ENCODE data around the gene SMYD2. TPM values are rescaled to one million over a fixed set of nuclear protein-coding genes. Genes with fewer than 3 reads are reported as not detected.

SMYD2 gene
- total and polyA plus RNA-seq, 2 experiments from 2014 or later: 3.6 to 5.9 TPM

- no peak for ATAC-seq
- peaks cover 59% of the 10 kb centered on the region for H3K27me3 Mint-ChIP-seq (ENCODE audit: insufficient read depth, low read depth, poor library complexity)
- peak overlapping the region; percentile 56 for H3K4me3 Mint-ChIP-seq
- Histone ChIP-seq H3K27ac (ENCODE audit: low read depth) (no peak overlapping the region), H2AFZ (no peak overlapping the region), H3K4me3 (peak overlapping the region; percentile 11; the same call in 1 of the 2 replicates), H4K20me1 (replicated peaks; ENCODE audit: insufficient read depth) (no peaks in the 10 kb centered on the region), H3K36me3 (ENCODE audit: insufficient read depth) (no peaks in the 10 kb centered on the region), H3K9me2 (ENCODE audit: insufficient read depth) (no peaks in the 10 kb centered on the region), H3K4me1 (ENCODE audit: insufficient read depth) (peaks cover 25% of the 10 kb centered on the region), H3K4me2 (peak overlapping the region; percentile 37), H3K79me2 (replicated peaks; ENCODE audit: insufficient read depth) (no peaks in the 10 kb centered on the region), H3K27me3 (ENCODE audit: insufficient read depth) (peaks cover 52% of the 10 kb centered on the region), H3F3A (replicated peaks; ENCODE audit: low read depth) (no peaks in the 10 kb centered on the region)
- H3K36me3 Mint-ChIP-seq (ENCODE audit: low read depth): peaks cover 3% of the 10 kb centered on the region; the same call in 1 of the 3 replicates
- no peaks in the 10 kb centered on the region for H3K9me3 Mint-ChIP-seq
- H3K27ac Mint-ChIP-seq: no peak overlapping the region
- TF ChIP-seq NANOG (IDR thresholded peaks at IDR 0.05; ENCODE audit: borderline replicate concordance): no peak
- no peak for TF ChIP-seq ZNF114 (CRISPR knock-in tag; IDR thresholded peaks at IDR 0.05)
- TF ChIP-seq CREB1 (CRISPR knock-in tag; IDR thresholded peaks at IDR 0.05; ENCODE audit: low read depth): no peak
- no peak for TF ChIP-seq REST (IDR thresholded peaks at IDR 0.05; ENCODE audit: unreplicated experiment)
- TF ChIP-seq POLR2AphosphoS5 (IDR thresholded peaks at IDR 0.05; ENCODE audit: low read depth): no peak
- no peak for TF ChIP-seq EZH2 (IDR thresholded peaks at IDR 0.05; ENCODE audit: low read depth, unreplicated experiment)
- no peak for TF ChIP-seq CTCF (conservative IDR thresholded peaks at IDR 0.05; ENCODE audit: low read depth in 2 of 2)
- TF ChIP-seq ZNF331 (CRISPR knock-in tag; IDR thresholded peaks at IDR 0.05; ENCODE audit: low read depth): no peak
- no peak for TF ChIP-seq JUNB (IDR thresholded peaks at IDR 0.05; ENCODE audit: unreplicated experiment)
- no peak for TF ChIP-seq STAT1 (IDR thresholded peaks at IDR 0.05; ENCODE audit: unreplicated experiment)
- TF ChIP-seq ETS1 (IDR thresholded peaks at IDR 0.05): no peak
- TF ChIP-seq ZNF462 (CRISPR knock-in tag; IDR thresholded peaks at IDR 0.05): no peak
- H3K4me1 Mint-ChIP-seq: peaks cover 47% of the 10 kb centered on the region
- no peak for DNase-seq (ENCODE audit: low spot score)
These were observed 37.4 kb downstream of the SMYD2 start for GRCh38 chr1:214318356-214318755.

Data from GM23338 (cell line).